IMR-90 (cell line): ENCODE measurements around the gene ANKS3. TPM values are rescaled to one million over a fixed set of nuclear protein-coding genes. Genes with fewer than 3 reads are reported as not detected.

Experiments
- ATAC-seq: fragments of 200-7000 bp; cut with Tn5 transposase; 2 replicates; pipeline ENCODE4 v1.9.1; 2020; ENCODE audit warnings: low read depth, mild to moderate bottlenecking, moderate library complexity
- BruUV-seq: library from RNA; stranded (reverse); fragments of 400-500 nt; replicated peaks from 2 replicates; lab custom pipeline; 2021; lab: Mats Ljungman, UMichigan
- CTCF ChIA-PET: fragments of 300-600 bp; formaldehyde crosslinking; extraction: SDS; loops from one replicate; lab custom pipeline; 2021; ENCODE audit warnings: antibody characterized with exemption; lab: Yijun Ruan, JAX
- POLR2A ChIA-PET: fragments of 300-600 bp; sonication (Branson Sonifier 250); formaldehyde crosslinking; loops from one replicate; lab custom pipeline; 2022; ENCODE audit warnings: antibody characterized with exemption; ENCODE audit not compliant: unreplicated experiment; lab: Charles Lee
- DNase-seq: peaks from one replicate; pipeline ENCODE4 v3.0.0; 2013
- H2AFZ ChIP-seq: replicated peaks from 2 replicates; pipeline ENCODE3; 2013; ENCODE audit warnings: low read length, mild to moderate bottlenecking; ENCODE audit not compliant: poor library complexity
- H2AK5ac ChIP-seq: 2 replicates; pipeline ENCODE4 v1.6.1; 2013; ENCODE audit warnings: low read depth, low read length, inconsistent platforms
- H2AK9ac ChIP-seq: replicated peaks from 2 replicates; pipeline ENCODE3; 2013; ENCODE audit warnings: mild to moderate bottlenecking, low read depth, low read length, moderate library complexity; ENCODE audit not compliant: poor library complexity
- H2BK120ac ChIP-seq: 2 replicates; pipeline ENCODE4 v1.6.1; 2013; ENCODE audit warnings: low read depth, low read length, inconsistent platforms
- H2BK15ac ChIP-seq: 3 replicates; pipeline ENCODE4 v1.6.1; 2013; ENCODE audit warnings: low read depth, low read length, inconsistent platforms
- H2BK20ac ChIP-seq: 2 replicates; pipeline ENCODE4 v1.6.1; 2013; ENCODE audit warnings: low read depth, mild to moderate bottlenecking, inconsistent platforms, low read length, moderate library complexity
- H2BK5ac ChIP-seq: 2 replicates; pipeline ENCODE4 v1.6.1; 2013; ENCODE audit warnings: mild to moderate bottlenecking, low read depth, low read length, inconsistent platforms; ENCODE audit not compliant: poor library complexity, severe bottlenecking
- H3K14ac ChIP-seq: replicated peaks from 2 replicates; pipeline ENCODE4 v1.6.1; 2013; ENCODE audit warnings: low read depth, low read length, inconsistent platforms
- H3K18ac ChIP-seq: 2 replicates; pipeline ENCODE4 v1.6.1; 2013; ENCODE audit warnings: low read depth, low read length, control low read depth
- H3K23ac ChIP-seq: 2 replicates; pipeline ENCODE4 v1.6.1; 2013; ENCODE audit warnings: low read depth, low read length, inconsistent platforms
- H3K27ac ChIP-seq: 2 replicates; pipeline ENCODE4 v1.5.1; 2013; ENCODE audit warnings: mild to moderate bottlenecking, control low read depth, low read length; ENCODE audit not compliant: insufficient read depth
- H3K27me3 ChIP-seq: 2 replicates; pipeline ENCODE4 v1.6.1; 2013; ENCODE audit warnings: low read length; ENCODE audit not compliant: control insufficient read depth, insufficient read depth
- H3K36me3 ChIP-seq: 2 replicates; pipeline ENCODE4 v1.6.1; 2013; ENCODE audit warnings: low read length, mixed read lengths; ENCODE audit not compliant: control insufficient read depth, insufficient read depth
- H3K4ac ChIP-seq: 2 replicates; pipeline ENCODE4 v1.6.1; 2013; ENCODE audit warnings: low read depth, low read length, inconsistent platforms
- H3K4me1 ChIP-seq: 2 replicates; pipeline ENCODE4 v1.6.1; 2013; ENCODE audit warnings: low read length, mixed read lengths; ENCODE audit not compliant: control insufficient read depth, insufficient read depth
- H3K4me2 ChIP-seq: 2 replicates; pipeline ENCODE4 v1.6.1; 2013; ENCODE audit warnings: low read depth, mild to moderate bottlenecking, control low read depth, low read length, moderate library complexity
- H3K4me3 ChIP-seq: 2 replicates; pipeline ENCODE4 v1.5.1; 2013; ENCODE audit warnings: low read depth, mild to moderate bottlenecking, control low read depth, low read length, moderate library complexity; ENCODE audit not compliant: insufficient read depth
- H3K56ac ChIP-seq: 2 replicates; pipeline ENCODE4 v1.6.1; 2013; ENCODE audit warnings: low read length, inconsistent platforms; ENCODE audit not compliant: insufficient read depth; ENCODE audit errors: extremely low read depth
- H3K79me1 ChIP-seq, 2 experiments: 2 replicates each; pipeline ENCODE4 v1.6.1; 2013; ENCODE audit warnings: low read length in 2 of 2, inconsistent platforms in 1 of 2, low read depth in 1 of 2
- H3K9ac ChIP-seq: 2 replicates; pipeline ENCODE4 v1.6.1; 2013; ENCODE audit warnings: low read depth, low read length, control low read depth
- H3K9me1 ChIP-seq: 2 replicates; pipeline ENCODE4 v1.6.1; 2013; ENCODE audit warnings: low read length, inconsistent platforms; ENCODE audit not compliant: insufficient read depth
- H3K9me3 ChIP-seq: 2 replicates; pipeline ENCODE4 v1.6.1; 2013; ENCODE audit warnings: low read length; ENCODE audit not compliant: control insufficient read depth, insufficient read depth
- H4K20me1 ChIP-seq: 2 replicates; pipeline ENCODE4 v1.6.1; 2013; ENCODE audit warnings: low read length, inconsistent platforms; ENCODE audit not compliant: insufficient read depth
- H4K5ac ChIP-seq: 2 replicates; pipeline ENCODE4 v1.6.1; 2013; ENCODE audit warnings: mild to moderate bottlenecking, low read depth, low read length, control low read depth
- H4K8ac ChIP-seq, 2 experiments: 2 replicates each; pipeline ENCODE4 v1.6.1; 2013; ENCODE audit warnings: low read depth in 2 of 2, low read length in 2 of 2, control low read depth in 1 of 2, inconsistent platforms in 1 of 2
- H4K91ac ChIP-seq: 2 replicates; pipeline ENCODE4 v1.6.1; 2013; ENCODE audit warnings: low read depth, low read length, inconsistent platforms; ENCODE audit not compliant: insufficient read depth
- BHLHE40 ChIP-seq: fragments of 150-350 bp; IDR thresholded peaks from 2 replicates; pipeline ENCODE4 v1.6.1; 2016; ENCODE audit warnings: mild to moderate bottlenecking, low read depth, low read length
- CTCF ChIP-seq: conservative IDR thresholded peaks from 2 replicates; pipeline ENCODE4 v1.5.1; 2012; ENCODE audit warnings: mild to moderate bottlenecking, low read depth, low read length, improper control_type of control experiment
- MAFK ChIP-seq: IDR thresholded peaks from 2 replicates; pipeline ENCODE4 v1.6.1; 2012; ENCODE audit warnings: low read depth, low read length, improper control_type of control experiment
- MAZ ChIP-seq: IDR thresholded peaks from 2 replicates; pipeline ENCODE4 v1.6.1; 2012; ENCODE audit warnings: low read depth, mild to moderate bottlenecking, low read length, improper control_type of control experiment, moderate library complexity, borderline replicate concordance
- MXI1 ChIP-seq: IDR thresholded peaks from 2 replicates; pipeline ENCODE4 v1.6.1; 2012; ENCODE audit warnings: low read depth, mild to moderate bottlenecking, low read length, moderate library complexity, borderline replicate concordance
- NFE2L2 ChIP-seq: fragments of 150-350 bp; IDR thresholded peaks from 2 replicates; pipeline ENCODE4 v1.6.1; 2016; ENCODE audit warnings: low read depth, mild to moderate bottlenecking, low read length
- POLR2A ChIP-seq: IDR thresholded peaks from 2 replicates; pipeline ENCODE4 v1.6.1; 2012; ENCODE audit warnings: mild to moderate bottlenecking, low read depth, low read length
- RAD21 ChIP-seq: IDR thresholded peaks from 2 replicates; pipeline ENCODE4 v1.6.1; 2012; ENCODE audit warnings: low read length, improper control_type of control experiment
- RCOR1 ChIP-seq: IDR thresholded peaks from 2 replicates; pipeline ENCODE4 v1.6.1; 2012; ENCODE audit warnings: mild to moderate bottlenecking, low read length, improper control_type of control experiment; ENCODE audit not compliant: insufficient replicate concordance
- RFX5 ChIP-seq: IDR thresholded peaks from 2 replicates; pipeline ENCODE4 v1.8.0; 2012; ENCODE audit warnings: low read depth, mild to moderate bottlenecking, low read length, moderate library complexity
- SMC3 ChIP-seq: fragments of 150-350 bp; IDR thresholded peaks from 2 replicates; pipeline ENCODE4 v1.6.1; 2016; ENCODE audit warnings: low read depth, mild to moderate bottlenecking, antibody characterized with exemption, low read length, moderate library complexity
- USF2 ChIP-seq: fragments of 150-350 bp; IDR thresholded peaks from 2 replicates; pipeline ENCODE4 v1.6.1; 2017; ENCODE audit warnings: mild to moderate bottlenecking, antibody characterized with exemption, low read length, low read depth
- WGBS, 2 experiments: methylation state at CpG; one replicate each; pipeline versions ENCODE4 v1.1.5 to v1.1.7; 2013; ENCODE audit warnings: missing lambda C conversion rate in 2 of 2; ENCODE audit not compliant: insufficient read length in 1 of 2; ENCODE audit errors: extremely low coverage in 2 of 2; 5-methylcytosine and 5-hydroxymethylcytosine counted together
- dilution Hi-C: fragments of 300-500 bp; cut with HindIII; formaldehyde crosslinking; loops from one replicate; pipeline ENCODE4 v1.14.3; 2018; ENCODE audit warnings: low sequenced_read_pairs; ENCODE audit not compliant: unreplicated experiment
- in situ Hi-C: fragments of 300-500 bp; cut with MboI; formaldehyde crosslinking; loops from 3 replicates; pipeline ENCODE4 v1.14.3; 2019; ENCODE audit warnings: low sequenced_read_pairs, inconsistent platforms, mixed read lengths
- intact Hi-C: fragments of 100-400 bp; cut with micrococcal nuclease; formaldehyde crosslinking; loops from 2 replicates; pipeline ENCODE4 v1.10.0; 2022
- polyA plus RNA-seq, 3 experiments: library from polyadenylated mRNA; depleted of rRNA; stranded (reverse); fragments of >200 nt; gene quantifications; 2 replicates each; pipeline ENCODE4 v1.2.3, GENCODE V29; 2012; ENCODE audit warnings: low replicate concordance in 1 of 3
- total RNA-seq: library from RNA; depleted of rRNA; stranded (reverse); fragments of >200 nt; gene quantifications from 2 replicates; pipeline ENCODE4 v1.2.3, GENCODE V29; 2012

The ANKS3 gene
- total and polyA plus RNA-seq, 2 of the 4 experiments (the other 2 are of a cell fraction): 24.4 to 25.0 TPM

GRCh38 chr16:4659363-4660353, 74.4 kb downstream of the ANKS3 start:
- Histone ChIP-seq H2BK120ac (no peak overlapping the region), H3K18ac (no peak overlapping the region), H3K56ac (no peak overlapping the region), H3K36me3 (peaks cover 56% of the 10 kb centered on the region), H3K4ac (no peak overlapping the region), H3K23ac (no peak overlapping the region), H3K27ac (no peak overlapping the region), H3K14ac (no peak overlapping the region), H4K8ac (no peak overlapping the region), H4K5ac (no peak overlapping the region), H2AK9ac (peak overlapping the region; percentile 19), H2BK15ac (no peak overlapping the region), H3K27me3 (no peaks in the 10 kb centered on the region), H3K9me1 (peaks cover 2% of the 10 kb centered on the region; the same call in 1 of the 2 replicates), H2BK20ac (no peak overlapping the region), H3K4me3 (no peak overlapping the region), H3K4me1 (no peaks in the 10 kb centered on the region), H3K79me1 (peaks cover 11 to 45% of the 10 kb centered on the region in 2 experiments), H2AK5ac (no peak overlapping the region), H3K9me3 (no peaks in the 10 kb centered on the region), H3K4me2 (no peak overlapping the region), H2AFZ (no peak overlapping the region), H4K91ac (no peak overlapping the region), H3K9ac (no peak overlapping the region), H2BK5ac (no peak overlapping the region), H4K20me1 (peaks cover 44% of the 10 kb centered on the region)
- in situ Hi-C loops (no loop called here), intact Hi-C loops (no loop called here), dilution Hi-C loops (no loop called here)
- CTCF ChIA-PET: no interaction called here
- WGBS, 2 experiments: 93% methylated on average over 7 of the region's 29 CpGs; no CpG with 5 or more reads in 1 of the 2 experiments
- BruUV-seq: no TSS peak
- POLR2A ChIA-PET: no interaction called here
- TF ChIP-seq CTCF (no peak), RAD21 (no peak), SMC3 (no peak), MAFK (no peak), BHLHE40 (no peak), MAZ (no peak), NFE2L2 (no peak), USF2 (no peak), RCOR1 (no peak), MXI1 (no peak), RFX5 (no peak), POLR2A (no peak)
- DNase-seq: no peak
- ATAC-seq: no peak
